Measurements from ENCODE around the gene ZNF784.
A peak's percentile ranks its signal among the peaks of the same experiment; 100 is the strongest.
"Not testable (repeated sequence)": the region's sequence is repeated elsewhere in the genome, so short reads cannot be mapped to it uniquely, and the experiment has no call there.

Gene ZNF784

GRCh38 chr19:55585658-55586339 lies 38.6 kb downstream of the ZNF784 start:
- no peak for DNase-seq (ENCODE audit: low read depth in 2 of 2)

DNA sequence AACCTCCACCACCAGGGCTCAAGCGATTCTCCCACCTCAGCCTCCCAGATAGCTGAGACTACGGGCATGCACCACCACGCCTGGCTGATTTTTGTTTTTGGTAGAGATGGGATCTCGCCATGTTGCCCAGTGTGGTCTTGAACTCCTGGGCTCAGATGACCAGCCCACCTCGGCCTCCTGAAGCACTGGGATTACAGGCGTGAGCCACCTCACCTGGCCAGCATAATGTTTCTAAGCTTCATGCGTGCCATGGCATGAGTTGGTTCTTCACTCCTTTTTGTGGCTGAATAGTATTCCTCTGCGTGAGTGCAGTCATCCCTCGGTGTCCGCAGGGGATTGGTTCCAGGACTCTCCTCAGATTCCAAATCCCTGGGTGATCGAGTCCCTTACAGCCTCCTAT lies 39.5 kb downstream of the ZNF784 start:
- no peak for DNase-seq (ENCODE audit: low read depth in 2 of 2)

GRCh38 chr19:55583897-55584296 lies 40.5 kb downstream of the ZNF784 start:
- DNase-seq (ENCODE audit: low read depth in 2 of 2), result not testable (repeated sequence)

DNA sequence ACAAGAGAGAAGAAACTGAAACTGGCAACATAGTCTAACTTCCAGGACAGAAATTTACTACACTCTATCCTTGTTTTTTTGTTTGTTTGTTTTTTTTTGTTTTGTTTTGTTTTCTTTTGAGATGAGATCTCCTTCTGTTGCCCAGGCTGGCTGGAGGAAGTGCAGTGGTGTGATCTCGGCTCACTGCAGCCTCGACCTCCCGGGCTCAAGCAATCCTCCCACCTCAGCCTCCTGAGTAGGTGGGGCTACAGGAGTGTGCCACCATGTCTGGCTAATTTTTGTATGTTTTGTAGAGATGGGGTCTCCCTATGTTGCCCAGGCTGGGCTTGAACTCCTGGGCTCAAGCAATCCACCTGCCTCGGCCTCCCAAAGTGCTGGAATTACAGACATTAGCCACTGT lies 42.1 kb downstream of the ZNF784 start:
- not testable (repeated sequence) for DNase-seq (ENCODE audit: low read depth in 2 of 2)

- no peak for DNase-seq (ENCODE audit: low read depth in 2 of 2)
Measured at GRCh38 chr19:55581823-55582223, 42.5 kb downstream of the ZNF784 start.

GRCh38 chr19:55581145-55581822 lies 43.1 kb downstream of the ZNF784 start:
- DNase-seq (ENCODE audit: low read depth in 2 of 2), result no peak

- DNase-seq (ENCODE audit: low read depth in 2 of 2), result peak; percentile 48 to 53
Measured at GRCh38 chr19:55580628-55581144, 43.7 kb downstream of the ZNF784 start, which contains the start of gene ZNF579. Gene ZNF579 (minus strand): TSS chr19:55580848. CDS start chr19:55579639, 1,209 bp downstream.

- no peak for DNase-seq (ENCODE audit: low read depth in 2 of 2)
Measured at GRCh38 chr19:55579766-55580621, 44.4 kb downstream of the ZNF784 start.

DNA sequence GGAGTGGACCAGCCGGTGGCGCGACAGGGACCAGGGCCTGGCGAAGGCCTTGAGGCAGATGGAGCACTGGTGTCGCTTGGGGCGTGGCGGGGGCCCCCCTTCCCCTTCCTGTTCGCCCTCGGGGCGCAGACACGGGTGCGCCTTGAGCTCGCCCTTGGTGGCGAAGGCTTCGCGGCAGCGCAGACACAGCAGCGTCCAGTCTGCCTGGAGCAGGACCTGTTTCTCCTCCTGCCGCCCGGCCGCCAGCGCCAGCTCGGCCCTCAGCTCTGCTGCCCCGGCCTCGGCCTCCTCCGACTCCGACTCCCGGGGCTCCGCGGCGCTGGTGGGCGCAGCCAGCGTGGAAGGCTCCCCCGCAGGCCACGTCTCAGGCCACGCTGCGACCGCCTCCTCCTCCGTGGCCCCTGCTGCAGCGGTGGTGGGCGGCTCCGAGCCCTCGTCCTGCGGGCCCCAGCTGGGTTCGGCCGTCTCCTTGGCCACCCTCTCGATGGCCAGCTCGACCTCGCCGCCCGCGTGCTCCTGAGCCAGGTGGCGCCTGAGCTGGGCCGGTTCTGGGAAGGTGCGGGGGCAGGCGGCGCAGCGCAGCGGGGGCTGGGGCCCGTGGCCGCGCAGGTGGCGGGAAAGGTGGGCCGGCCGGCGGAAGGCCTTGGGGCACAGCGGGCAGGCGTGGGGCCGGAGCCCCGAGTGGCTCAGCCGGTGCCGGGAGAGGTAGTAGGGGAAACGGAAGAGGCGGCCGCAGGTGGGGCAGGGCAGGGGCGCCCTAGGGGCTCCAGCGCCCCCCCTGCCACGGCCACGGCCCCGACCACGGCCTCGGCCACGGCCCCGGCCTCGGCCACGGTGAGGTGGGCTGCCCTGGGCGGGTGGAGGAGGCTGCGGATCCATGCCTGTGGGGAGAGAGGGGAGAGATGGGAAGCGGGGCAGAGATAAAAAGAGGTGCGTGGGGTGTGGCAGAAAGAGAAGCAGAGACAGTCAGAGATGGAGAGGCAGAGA lies 45.3 kb downstream of the ZNF784 start:
- DNase-seq (ENCODE audit: low read depth in 2 of 2), result no peak

DNA sequence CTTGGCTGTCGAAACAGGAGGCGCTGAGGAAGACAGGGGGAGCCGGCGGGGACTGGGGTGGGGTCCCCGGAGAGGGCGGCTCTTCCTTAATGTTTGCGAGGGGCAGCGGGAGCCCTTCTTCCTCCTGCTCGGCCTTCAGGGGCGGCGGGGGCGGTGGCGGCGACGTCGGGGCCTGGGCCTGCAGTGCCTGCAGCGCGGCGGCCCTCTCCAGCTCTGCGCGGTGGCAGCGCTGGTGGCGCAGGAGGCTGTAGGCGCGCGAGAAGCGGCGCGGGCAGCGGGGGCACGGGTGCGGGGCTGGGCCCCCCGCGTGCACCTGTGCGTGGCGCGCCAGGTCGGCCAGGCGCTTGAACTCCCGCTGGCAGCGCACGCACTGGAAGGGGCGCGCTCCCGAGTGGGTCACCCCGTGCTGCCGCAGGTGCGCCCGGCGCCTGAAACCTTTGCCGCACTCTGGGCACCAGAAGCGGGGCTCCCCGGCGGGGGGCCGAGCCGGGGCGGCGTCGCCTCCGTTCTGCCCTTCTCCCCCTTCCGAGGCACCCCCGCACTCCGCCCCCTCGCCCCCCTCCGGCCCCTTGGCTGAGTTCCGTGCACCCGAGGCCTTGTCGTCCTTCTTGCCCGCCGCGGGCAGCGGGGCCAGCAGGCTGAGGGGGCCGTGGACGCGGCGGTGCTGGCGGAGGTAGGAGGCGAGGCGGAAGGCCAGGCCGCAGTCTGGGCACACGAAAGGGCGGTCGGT lies 46.2 kb downstream of the ZNF784 start:
- no peak for DNase-seq (ENCODE audit: low read depth in 2 of 2)

DNA sequence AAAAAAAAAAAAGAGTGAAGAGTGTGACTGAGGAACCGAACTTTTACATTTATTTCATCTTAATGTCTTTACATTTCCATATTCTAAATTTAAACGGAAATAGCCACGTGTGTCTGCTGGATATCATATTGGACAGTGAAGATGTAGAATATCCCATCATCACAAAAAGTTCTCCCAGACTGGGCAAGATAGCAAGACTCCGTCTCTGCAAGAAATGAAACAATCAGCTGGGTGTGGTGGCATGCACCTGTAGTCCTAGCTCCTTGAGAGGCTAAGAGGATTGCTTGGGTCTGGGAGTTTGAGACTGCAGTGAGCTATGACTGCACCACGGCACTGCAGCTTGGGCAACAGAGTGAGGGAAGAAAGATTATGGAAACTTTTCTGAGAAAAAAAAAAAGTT lies 47.6 kb downstream of the ZNF784 start:
- no peak for DNase-seq (ENCODE audit: low read depth in 2 of 2)

GRCh38 chr19:55573929-55574328 lies 50.4 kb downstream of the ZNF784 start:
- DNase-seq (ENCODE audit: low read depth in 2 of 2), result not testable (repeated sequence)

Measured in stimulated activated CD8-positive, alpha-beta memory T cell treated with anti-CD3 and anti-CD28 coated beads, Interleukin-15, amount 100 ng/mL, for 4 hours (primary cell).